Endometrial microvascular endothelial cells (primary cell): ENCODE data around the gene EPS15. TPM values are rescaled to one million over a fixed set of nuclear protein-coding genes. Genes with fewer than 3 reads are reported as not detected.
"Not testable (repeated sequence)": the region's sequence is repeated elsewhere in the genome, so short reads cannot be mapped to it uniquely, and the experiment has no call there.

Experiments
- in situ Hi-C: cut with HindIII; loops from 2 replicates; pipeline ENCODE4 v1.10.0; 2017; ENCODE audit warnings: low sequenced_read_pairs, low pct_unique_long_range_greater_than_20kb; ENCODE audit errors: inconsistent ontology term
- total RNA-seq: library from RNA; depleted of rRNA; stranded (reverse); fragments of >200 nt; gene quantifications from one replicate; pipeline ENCODE4 v1.2.3, GENCODE V29; 2015; ENCODE audit errors: inconsistent ontology term

Gene EPS15
- total RNA-seq, 1 donor from 2014 or later, result 40.5 TPM

DNA sequence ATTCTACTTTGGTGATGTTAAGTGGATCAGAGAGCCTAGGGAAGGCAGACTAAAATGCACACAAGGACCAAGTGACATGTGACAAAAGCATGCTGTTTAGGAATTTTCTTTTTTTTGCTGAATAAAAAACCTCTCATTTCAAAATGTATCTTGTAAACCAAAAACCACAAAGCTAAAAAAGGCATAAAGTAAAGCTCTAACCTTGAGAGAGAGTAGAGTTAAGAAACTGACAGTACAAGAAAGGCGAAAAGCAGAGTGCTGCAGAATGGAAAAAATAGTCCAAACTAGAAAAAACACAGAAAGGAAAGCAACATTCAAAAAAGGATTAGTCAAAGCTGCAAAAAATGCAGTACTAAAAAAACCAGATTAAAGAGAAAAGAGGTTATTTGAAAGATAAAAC is 76.5 kb downstream of the EPS15 start:
- in situ Hi-C loops, result no loop called here

DNA sequence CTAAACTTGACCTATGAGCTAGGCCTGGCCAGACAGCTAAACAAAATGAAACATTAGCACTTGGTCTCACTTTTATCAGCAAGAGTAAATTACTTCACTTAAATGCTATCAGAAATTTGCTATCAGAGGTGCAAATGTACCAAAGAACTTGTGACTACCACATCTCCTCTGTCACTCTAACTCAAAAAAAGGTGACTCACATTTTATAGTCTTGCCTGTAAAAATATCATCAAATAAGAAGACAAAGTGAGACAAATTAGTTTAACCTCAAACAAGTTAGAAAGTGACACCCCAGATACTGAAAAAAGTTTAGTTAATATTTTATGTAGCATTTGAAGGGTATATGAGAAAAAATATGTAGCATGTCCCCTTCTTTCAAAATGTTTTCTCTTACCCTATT is 76.9 kb downstream of the EPS15 start:
- in situ Hi-C loops, result no loop called here

DNA sequence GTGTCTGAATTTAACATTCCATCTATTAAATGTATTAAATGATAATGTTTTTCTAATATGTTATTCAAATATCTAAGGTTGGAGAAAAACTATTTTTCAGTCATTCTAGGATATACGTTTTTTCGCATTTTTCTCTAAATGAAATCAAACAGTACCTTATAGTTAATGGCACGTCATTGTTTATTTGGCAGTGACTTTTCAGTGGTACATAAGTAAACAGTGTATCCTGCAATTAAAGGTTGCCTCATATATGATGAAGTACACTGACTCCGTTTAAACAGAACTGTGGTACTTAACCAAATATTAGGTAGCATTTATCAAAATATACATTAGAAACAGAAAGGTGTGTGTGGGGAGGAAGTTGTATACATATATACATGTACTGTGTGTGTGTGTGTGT is 79.2 kb downstream of the EPS15 start:
- in situ Hi-C loops, result no loop called here

DNA sequence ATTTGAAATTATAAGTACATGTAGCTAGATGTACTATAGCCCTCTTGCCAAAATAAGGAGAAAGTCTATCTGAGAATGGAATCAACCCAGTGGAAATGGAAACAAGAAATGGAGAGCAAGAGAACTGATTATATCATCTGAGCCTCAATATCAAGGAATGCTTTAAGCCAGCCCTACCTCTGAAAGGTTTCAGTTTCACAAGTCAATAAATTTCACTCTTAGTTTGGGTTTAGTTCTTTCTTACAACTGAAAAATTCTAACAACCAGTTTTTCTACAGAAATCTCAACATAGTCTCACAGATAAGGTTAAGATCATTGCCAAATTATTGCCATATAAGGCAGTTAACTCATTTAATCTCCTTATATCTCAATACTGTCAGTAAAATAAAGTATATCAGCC is 80.0 kb downstream of the EPS15 start:
- in situ Hi-C loops, result no loop called here

DNA sequence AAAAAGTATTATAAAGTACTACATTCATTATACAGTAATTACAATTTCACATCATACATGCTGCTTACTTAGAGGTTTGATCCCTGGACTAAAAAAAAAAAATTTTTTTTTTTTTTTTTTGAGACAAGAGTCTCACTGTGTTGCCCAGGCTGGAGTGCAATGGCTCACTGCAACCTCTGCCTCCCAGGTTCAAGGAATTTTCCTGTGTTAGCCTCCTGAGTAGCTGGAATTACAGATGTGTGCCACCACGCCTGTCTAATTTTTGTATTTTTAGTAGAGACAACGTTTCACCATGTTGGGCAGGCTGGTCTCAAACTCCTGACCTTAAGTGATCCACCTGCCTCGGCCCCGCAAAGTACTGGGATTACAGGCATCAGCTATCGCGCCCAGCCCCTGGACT is 81.7 kb downstream of the EPS15 start:
- in situ Hi-C loops, result not testable (repeated sequence)

DNA sequence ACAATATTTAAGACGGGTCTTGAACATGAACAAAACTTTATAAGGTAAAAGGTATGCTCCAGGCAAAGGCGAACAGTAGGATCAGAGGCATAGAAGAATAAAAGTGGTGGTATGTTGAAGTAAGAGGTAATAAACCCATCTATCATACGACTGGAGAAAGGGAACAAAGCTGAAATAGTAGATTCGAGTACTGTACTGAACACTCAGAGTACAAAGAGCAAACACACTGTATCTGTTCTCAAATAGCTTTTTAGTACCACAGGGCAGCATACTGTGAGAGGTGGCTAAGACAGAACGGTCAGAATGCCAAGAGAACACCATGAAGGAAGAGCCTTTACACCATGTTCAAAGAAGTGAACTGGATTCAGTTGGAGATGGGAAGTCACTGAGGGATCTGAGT is 83.2 kb downstream of the EPS15 start:
- in situ Hi-C loops, result no loop called here

DNA sequence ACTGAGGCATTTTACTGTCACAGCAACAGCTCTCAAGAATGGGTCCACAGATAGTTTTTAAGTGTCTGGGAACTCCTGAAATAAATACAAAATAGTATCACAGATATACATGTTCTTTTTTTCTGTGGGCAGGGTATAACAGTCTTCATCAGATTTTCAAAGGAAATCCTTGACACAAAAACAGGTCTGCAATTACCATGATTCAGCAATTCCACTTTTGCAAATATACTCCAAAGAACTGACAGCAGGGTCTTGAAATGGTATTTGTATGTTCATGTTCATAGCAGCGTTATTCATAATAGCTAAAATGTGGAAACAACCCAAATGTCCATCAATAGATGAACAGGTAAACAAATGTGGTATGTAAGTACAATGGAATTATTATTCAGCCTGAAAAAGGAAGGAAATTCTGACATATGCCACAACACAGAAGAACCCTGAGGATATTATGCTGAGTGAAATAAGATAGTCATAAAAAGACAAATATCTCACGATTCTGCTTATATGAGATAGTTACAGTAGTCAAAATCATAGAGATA is 85.0 kb downstream of the EPS15 start:
- in situ Hi-C loops, result no loop called here

DNA sequence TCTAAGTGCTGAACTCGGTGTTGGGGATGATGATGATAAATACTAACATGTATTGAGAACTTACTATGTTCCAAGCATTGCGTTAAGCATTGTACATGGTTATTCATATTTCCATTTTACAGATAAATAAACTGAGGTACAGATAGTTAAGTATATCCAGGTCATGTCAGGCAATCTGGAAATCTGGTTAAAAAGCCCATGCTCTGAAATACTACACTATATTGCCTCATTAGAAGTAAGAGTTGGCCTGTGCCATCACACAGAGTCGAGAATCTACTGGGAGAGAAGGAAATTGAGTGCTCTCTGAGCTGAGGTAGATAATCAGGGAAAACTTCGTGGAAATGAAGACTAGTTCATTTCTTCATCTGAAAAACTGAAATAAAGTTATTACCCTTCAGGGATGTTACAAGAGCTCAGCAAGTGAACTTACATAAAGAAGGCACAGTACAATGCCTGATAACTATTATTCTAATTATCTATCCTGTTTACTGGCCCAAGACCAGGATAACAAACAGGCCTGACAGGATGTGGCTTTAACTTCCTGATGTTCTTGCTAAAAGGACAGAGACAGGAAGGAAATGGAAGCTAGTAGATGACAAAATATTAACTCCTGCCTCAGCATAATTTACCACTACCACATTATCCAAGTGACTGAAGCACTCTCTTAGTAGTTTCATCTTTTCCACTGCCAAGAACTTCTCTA is 85.6 kb downstream of the EPS15 start:
- in situ Hi-C loops, result no loop called here

DNA sequence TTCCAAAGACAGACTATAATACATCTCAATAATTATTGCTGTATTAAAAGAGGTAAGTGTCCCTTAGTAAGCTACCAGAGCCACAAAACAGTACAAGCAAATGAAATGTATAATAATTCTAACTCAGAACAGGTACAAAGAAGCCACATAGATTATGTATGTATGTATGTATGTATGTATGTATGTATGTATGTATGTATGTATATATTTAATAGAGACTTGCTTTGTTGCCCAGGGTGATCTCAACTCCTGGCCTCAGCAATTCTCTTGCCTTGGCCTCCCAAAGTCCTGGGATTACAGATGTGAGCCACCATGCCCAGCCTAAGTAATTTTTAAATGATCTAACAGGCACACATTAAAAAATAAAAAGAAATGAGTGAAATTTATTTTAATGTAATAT is 86.9 kb downstream of the EPS15 start:
- in situ Hi-C loops, result no loop called here

DNA sequence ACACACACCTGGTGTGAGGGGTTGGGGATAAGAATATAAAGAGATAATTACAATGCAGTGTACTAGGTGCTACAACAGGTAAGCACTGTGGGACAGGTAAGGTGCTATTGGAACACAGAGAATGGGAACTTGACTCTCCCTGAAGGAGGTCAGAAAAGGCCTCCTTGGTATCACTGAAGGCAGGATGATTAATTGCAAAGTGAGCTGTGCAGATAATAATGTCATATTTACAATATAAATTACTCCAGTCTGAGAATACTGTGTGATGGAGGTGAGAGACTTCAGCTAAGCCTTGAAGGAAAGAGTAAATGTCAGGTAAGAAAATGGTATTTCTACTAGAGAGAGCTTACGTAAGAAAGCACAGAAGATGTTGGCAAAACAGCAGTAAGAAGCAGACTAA is 91.6 kb downstream of the EPS15 start:
- in situ Hi-C loops, result no loop called here

DNA sequence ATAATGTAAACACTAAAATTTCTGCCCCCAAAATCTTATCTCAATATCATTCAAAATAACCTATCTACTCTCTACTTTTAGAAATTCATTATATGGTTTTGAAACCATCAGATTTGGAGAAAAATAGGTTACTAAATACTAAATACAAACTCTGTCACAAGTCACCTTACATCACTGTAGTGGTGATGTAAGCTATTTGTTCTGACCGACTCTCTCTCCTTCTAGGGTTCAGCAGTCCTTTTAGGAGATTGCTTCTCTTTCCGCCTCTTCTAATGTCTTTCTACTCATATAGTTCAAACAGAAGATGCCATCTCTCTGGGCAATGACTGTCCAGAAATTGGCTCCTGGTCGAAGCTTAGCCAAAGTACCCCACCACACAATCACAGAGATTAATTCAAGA is 93.1 kb downstream of the EPS15 start:
- in situ Hi-C loops, result no loop called here

DNA sequence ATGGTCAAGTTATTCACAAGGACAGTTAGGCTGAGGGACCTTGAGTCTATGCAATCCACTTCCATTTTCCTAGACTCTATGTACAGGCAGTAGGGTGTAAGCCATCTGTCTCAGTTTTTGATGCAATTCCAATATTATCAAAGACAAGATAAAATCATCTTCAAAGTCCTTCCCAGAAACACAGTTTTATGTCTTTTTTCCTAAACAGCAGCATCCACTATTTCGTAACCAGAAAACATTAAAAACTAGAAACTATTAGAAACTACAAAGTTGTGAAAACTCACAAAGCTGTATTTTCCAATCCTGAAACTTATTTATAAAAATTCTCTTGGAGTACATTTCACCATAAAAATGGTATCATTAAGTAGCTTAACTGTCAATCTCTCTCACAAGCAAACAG is 93.8 kb downstream of the EPS15 start:
- in situ Hi-C loops, result no loop called here

DNA sequence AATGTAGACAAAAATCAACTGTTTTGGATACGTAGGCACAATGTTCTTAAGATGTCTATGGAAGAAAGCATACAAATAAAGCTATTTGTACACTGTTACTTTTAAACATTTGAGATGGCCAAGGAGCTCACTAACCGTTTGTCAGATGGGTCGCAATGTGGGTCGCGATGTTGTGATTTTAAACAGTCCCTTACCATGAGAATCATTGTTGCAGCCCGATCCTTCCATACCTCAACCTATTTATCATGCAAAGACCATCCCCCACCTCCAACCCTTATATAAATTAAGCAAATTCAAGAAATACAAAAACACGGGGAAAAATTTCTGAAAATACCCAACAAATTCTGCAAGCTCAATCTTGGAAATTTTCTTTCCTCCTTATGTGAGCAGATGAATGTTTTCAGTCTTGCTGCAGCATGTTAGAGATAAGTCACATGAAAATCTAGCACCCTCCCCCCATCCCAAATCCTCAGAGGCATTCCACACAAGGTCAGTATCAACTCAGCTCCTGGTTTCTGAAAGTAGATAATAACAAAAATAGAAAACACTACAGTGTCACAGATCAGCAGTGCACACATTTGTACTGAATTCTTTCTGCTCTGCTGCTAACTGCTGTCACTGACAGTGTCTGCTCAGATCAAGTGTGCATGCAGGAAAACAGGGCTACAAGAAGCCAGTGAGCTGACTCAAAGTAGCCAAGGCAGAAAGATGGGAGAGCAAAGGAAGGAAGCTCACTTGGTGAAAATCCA is 95.8 kb downstream of the EPS15 start:
- in situ Hi-C loops, result no loop called here

DNA sequence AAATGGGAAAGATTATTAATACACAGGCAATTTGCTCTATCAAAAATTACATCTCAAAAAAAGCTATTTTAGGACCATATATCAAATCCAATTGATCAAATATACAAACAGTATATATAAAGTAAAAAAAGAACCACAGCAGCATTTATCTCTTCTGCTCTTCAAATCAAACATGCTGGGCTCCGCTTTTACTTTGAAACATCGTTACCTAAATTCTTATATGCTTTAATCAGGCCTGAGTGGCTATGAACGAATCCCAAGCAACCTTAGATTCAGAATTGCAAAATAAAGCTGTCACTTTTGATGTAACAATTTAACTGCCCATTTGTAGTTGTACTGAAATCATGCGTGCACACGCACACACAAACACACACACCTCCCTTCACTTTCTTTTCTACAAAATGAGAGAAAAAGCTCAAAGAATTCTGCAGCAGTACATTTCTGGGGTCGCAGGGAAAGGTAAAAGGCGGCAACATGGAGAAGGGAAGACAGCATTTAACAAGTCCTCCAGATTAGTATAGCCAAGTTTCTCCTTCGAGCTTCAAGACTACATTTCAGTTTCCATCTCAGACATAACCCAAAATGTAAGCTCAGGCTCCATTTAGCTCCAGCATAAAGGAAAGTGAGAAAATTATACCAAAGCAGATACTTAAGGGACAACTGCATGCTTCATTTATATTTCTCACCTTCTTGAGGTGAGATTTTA is 96.5 kb downstream of the EPS15 start:
- in situ Hi-C loops, result no loop called here

DNA sequence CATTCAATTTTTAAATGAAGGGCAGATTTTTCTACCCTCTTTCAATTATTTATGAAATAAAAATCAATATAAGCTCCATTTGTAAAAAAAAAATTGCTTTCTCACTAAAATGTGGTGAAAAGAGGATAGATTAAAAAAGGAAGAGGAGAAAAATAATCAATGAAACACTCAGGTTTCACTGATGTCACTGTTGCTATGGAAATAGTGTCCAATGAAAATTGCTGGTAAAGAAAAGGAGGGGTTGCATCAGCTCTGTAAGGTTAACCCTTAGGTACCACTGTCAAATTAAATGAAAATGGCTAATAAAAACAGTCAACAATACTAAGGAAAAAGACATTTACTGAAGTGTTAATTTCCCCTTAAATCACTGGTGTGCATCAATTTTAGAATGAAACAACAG is 97.1 kb downstream of the EPS15 start:
- in situ Hi-C loops, result no loop called here

DNA sequence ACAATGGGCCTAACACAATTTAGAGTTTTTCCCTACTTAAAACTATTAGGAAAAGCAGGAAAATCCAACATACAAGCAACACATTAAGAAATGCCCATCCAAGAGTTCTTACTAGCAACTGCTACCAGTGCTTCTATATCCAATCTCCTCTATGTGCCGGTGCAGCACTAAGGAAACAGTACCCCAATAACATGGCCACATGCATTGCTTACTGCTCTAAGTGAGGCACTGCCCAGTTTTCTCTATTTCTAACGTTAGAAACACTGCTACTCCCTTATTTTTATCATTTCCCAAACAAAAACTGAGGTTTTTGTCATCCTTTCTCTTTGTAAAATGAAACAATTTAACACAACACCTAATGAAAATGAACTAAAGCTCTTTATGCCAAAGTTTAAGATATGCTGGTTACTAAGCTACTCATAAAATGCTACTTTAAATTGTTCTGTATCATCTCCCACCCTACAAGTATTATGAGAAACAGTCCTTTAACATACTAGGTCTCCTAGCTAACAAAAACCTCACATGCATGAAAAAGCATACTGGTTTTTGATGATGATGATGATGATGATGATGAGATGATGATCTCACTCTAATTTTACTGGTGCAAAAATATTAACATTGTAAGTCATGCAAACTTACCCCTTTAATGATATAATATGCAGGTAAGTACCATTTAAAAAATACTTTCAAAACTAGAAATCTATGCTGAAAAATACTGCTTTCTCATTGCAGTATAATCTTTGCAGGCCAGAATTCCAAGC is 98.0 kb downstream of the EPS15 start:
- in situ Hi-C loops, result no loop called here

DNA sequence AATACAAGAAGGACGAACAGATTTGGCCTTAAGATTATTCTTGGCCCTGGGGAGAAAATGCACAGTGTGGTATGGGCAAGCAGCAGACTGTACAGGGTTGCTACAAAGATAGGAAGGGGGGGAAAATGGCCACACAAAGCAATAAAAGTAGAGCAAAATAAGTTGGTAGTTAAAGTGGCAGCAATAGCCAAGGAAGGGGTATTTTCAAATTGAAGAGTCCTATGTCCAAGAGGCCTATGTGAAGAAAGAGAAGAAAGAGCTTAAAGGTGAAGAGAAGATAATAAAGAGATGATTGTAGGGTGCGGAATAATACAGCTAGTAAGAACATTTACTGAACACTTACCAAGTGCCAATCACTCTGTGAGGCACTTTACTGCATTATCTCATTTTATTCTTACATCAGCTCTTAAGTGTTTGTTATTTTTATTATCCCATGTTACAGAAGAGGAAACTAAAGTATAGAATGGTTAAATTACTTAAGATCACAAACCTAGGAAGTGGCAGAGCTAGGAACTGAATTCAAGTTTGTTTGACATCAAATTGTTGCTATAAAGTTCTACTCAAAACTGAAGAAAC is 100.6 kb downstream of the EPS15 start:
- in situ Hi-C loops, result no loop called here

DNA sequence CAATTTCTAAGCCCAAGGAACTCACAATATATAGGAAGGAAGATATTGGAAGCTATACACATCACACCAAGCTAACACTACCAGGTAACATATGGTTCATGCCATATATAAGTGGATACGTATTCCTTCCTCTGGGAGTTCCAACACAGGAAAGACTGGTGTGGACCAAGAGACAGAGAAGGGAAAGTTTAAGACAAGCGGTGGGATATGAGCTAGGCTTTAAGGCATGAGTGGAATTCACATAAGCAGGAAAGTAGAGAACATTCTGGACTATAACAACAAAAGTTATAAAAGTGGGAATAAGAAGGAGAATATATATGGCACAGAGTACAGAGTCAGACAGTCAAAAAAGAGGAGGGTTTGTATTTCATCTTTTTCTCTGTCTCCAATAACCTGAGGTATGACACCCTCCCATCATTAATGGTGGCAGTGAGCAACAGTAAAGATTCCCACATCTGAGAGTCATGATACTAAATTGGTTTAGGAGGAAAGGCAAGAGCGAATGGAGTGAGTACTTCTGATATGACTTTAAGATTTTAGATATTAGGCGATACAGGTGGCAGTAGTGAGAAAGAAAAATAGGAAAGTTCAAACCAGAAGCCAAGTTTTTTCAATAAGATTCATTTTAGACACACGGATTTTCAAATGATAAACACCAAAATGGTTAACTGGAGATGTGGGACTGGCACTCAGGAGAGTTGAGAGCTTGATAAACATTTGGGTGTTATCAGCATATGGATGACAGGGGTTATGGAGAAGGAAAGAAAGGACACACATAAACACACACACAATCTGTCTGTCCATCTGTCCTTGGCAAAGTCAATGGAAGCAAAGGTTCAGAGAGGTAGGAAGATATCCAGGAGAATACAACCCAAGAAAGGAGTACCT is 101.3 kb downstream of the EPS15 start:
- in situ Hi-C loops, result no loop called here
